Neural cell (in vitro differentiated cells): ENCODE measurements around the gene CHTF8. TPM values are rescaled to one million over a fixed set of nuclear protein-coding genes. Genes with fewer than 3 reads are reported as not detected.

Experiments
- H2AFZ ChIP-seq: fragments of 200-600, 300-800 bp; sonication (generic), shearing (Covaris generic); 2 replicates; pipeline ENCODE4 v1.6.0; 2014; ENCODE audit warnings: low read depth, mild to moderate bottlenecking, antibody characterized with exemption, low read length, moderate library complexity
- H3F3A ChIP-seq: fragments of 200-600 bp; shearing (Covaris generic); 2 replicates; pipeline ENCODE4 v1.6.1; 2016; ENCODE audit warnings: mild to moderate bottlenecking, moderate library complexity, mixed read lengths, antibody characterized with exemption, low read length; ENCODE audit not compliant: insufficient read depth, poor library complexity, severe bottlenecking
- H3K27ac ChIP-seq: fragments of 200-600, 300-800 bp; sonication (generic), shearing (Covaris generic); 2 replicates; pipeline ENCODE4 v1.5.1; 2014; ENCODE audit warnings: mild to moderate bottlenecking, low read length, moderate library complexity
- H3K27me3 ChIP-seq: fragments of 300-800, 200-600 bp; sonication (generic), shearing (Covaris generic); 2 replicates; pipeline ENCODE4 v1.6.0; 2014; ENCODE audit warnings: mild to moderate bottlenecking, low read depth, low read length, moderate library complexity; ENCODE audit not compliant: insufficient read depth
- H3K36me3 ChIP-seq: fragments of 300-800, 200-600 bp; sonication (generic), shearing (Covaris generic); 2 replicates; pipeline ENCODE4 v1.5.1; 2014; ENCODE audit warnings: mild to moderate bottlenecking, antibody characterized with exemption, low read length, moderate library complexity; ENCODE audit not compliant: insufficient read depth
- H3K4me2 ChIP-seq: fragments of 300-800, 200-600 bp; sonication (generic), shearing (Covaris generic); 2 replicates; pipeline ENCODE4 v1.6.0; 2014; ENCODE audit warnings: mild to moderate bottlenecking, low read length
- H3K4me3 ChIP-seq: fragments of 300-800, 200-600 bp; sonication (generic), shearing (Covaris generic); 2 replicates; pipeline ENCODE4 v1.5.1; 2014; ENCODE audit warnings: mild to moderate bottlenecking, low read length, moderate library complexity
- H3K79me2 ChIP-seq: fragments of 200-600 bp; shearing (Covaris generic); replicated peaks from 2 replicates; pipeline ENCODE4 v1.6.0; 2014; ENCODE audit warnings: mild to moderate bottlenecking, low read length, moderate library complexity; ENCODE audit not compliant: insufficient read depth
- H3K9ac ChIP-seq: fragments of 300-800, 200-600 bp; sonication (generic), shearing (Covaris generic); 2 replicates; pipeline ENCODE4 v1.6.1; 2016; ENCODE audit warnings: mild to moderate bottlenecking, low read length, mixed read lengths
- H3K9me2 ChIP-seq: fragments of 200-600 bp; shearing (Covaris generic); 2 replicates; pipeline ENCODE4 v1.6.1; 2016; ENCODE audit warnings: mild to moderate bottlenecking, low read length, mixed read lengths; ENCODE audit not compliant: insufficient read depth
- H3K9me3 ChIP-seq: fragments of 200-600, 300-800 bp; sonication (generic), shearing (Covaris generic); 2 replicates; pipeline ENCODE4 v1.6.1; 2016; ENCODE audit warnings: mild to moderate bottlenecking, mixed run types, low read length, moderate library complexity, mixed read lengths
- H4K20me1 ChIP-seq: fragments of 200-600 bp; shearing (Covaris generic); 2 replicates; pipeline ENCODE4 v1.6.1; 2016; ENCODE audit warnings: mild to moderate bottlenecking, mixed run types; ENCODE audit not compliant: insufficient read depth
- EP300 ChIP-seq: fragments of 450-650 bp; conservative IDR thresholded peaks from 2 replicates; pipeline ENCODE4 v1.6.1; 2014; ENCODE audit warnings: antibody characterized with exemption, mild to moderate bottlenecking, moderate library complexity; ENCODE audit not compliant: poor library complexity, severe bottlenecking
- EZH2 ChIP-seq: fragments of 200-600, 300-800 bp; shearing (Covaris generic), sonication (generic); IDR thresholded peaks from 2 replicates; pipeline ENCODE4 v1.6.1; 2014; ENCODE audit warnings: antibody characterized with exemption, low read length, borderline replicate concordance, mild to moderate bottlenecking; ENCODE audit not compliant: insufficient read depth, poor library complexity, severe bottlenecking
- MXI1 ChIP-seq: fragments of 450-650 bp; conservative IDR thresholded peaks from 2 replicates; pipeline ENCODE4 v1.6.1; 2014; ENCODE audit warnings: antibody characterized with exemption, mild to moderate bottlenecking; ENCODE audit not compliant: poor library complexity, severe bottlenecking
- POLR2AphosphoS5 ChIP-seq: IDR thresholded peaks from 2 replicates; pipeline ENCODE4 v1.6.1; 2012
- RAD21 ChIP-seq: fragments of 450-650 bp; conservative IDR thresholded peaks from 2 replicates; pipeline ENCODE4 v1.6.1; 2014; ENCODE audit warnings: antibody characterized with exemption, mild to moderate bottlenecking, moderate library complexity
- SMC3 ChIP-seq: fragments of 450-650 bp; conservative IDR thresholded peaks from 2 replicates; pipeline ENCODE4 v1.6.1; 2014; ENCODE audit warnings: antibody characterized with exemption, mild to moderate bottlenecking, moderate library complexity; ENCODE audit not compliant: poor library complexity
- TAF1 ChIP-seq: IDR thresholded peaks from 2 replicates; pipeline ENCODE4 v1.6.1; 2012; ENCODE audit warnings: low read depth
- polyA plus RNA-seq: library from polyadenylated mRNA; depleted of rRNA; stranded (reverse); fragments of >200 nt; gene quantifications from 2 replicates; pipeline ENCODE4 v1.2.3, GENCODE V29; 2014
- TF ChIP-seq, protein P1 (sequence below): fragments of 450-650 bp; IDR thresholded peaks from 2 replicates; pipeline ENCODE4 v1.5.1; 2014; ENCODE audit warnings: antibody characterized with exemption, mild to moderate bottlenecking, moderate library complexity; ENCODE audit not compliant: poor library complexity, severe bottlenecking
- TF ChIP-seq, protein P2 (sequence below): IDR thresholded peaks from 2 replicates; pipeline ENCODE4 v1.6.1; 2012; ENCODE audit warnings: borderline replicate concordance

The CHTF8 gene
- polyA plus RNA-seq, 1 donor from 2014 or later = 109 TPM

GRCh38 chr16:69166221-69166833 is 33.9 kb upstream of the CHTF8 start:
- no peaks in the 10 kb centered on the region for H3K9me2 ChIP-seq
- peaks cover 13% of the 10 kb centered on the region for H3K36me3 ChIP-seq
- no peak overlapping the region for H2AFZ ChIP-seq
- H3K27ac ChIP-seq = no peak overlapping the region
- H3K79me2 ChIP-seq = no peaks in the 10 kb centered on the region
- H3K27me3 ChIP-seq = no peaks in the 10 kb centered on the region
- H3K4me2 ChIP-seq = no peak overlapping the region
- H3K9me3 ChIP-seq = no peaks in the 10 kb centered on the region
- no peak overlapping the region for H3K4me3 ChIP-seq
- TF ChIP-seq POLR2AphosphoS5 (no peak), SMC3 (no peak), EZH2 (no peak)
- H4K20me1 ChIP-seq = no peaks in the 10 kb centered on the region
- H3F3A ChIP-seq = no peaks in the 10 kb centered on the region
- H3K9ac ChIP-seq = no peak overlapping the region

- Histone ChIP-seq H3F3A (no peaks in the 10 kb centered on the region), H2AFZ (no peak overlapping the region), H3K4me2 (no peak overlapping the region), H4K20me1 (no peaks in the 10 kb centered on the region), H3K9me2 (no peaks in the 10 kb centered on the region), H3K79me2 (no peaks in the 10 kb centered on the region), H3K36me3 (peaks cover 13% of the 10 kb centered on the region), H3K9ac (no peak overlapping the region), H3K4me3 (no peak overlapping the region), H3K27ac (no peak overlapping the region), H3K9me3 (no peaks in the 10 kb centered on the region), H3K27me3 (no peaks in the 10 kb centered on the region)
- no peak for TF ChIP-seq TAF1
- no peak for TF ChIP-seq SMC3
- TF ChIP-seq, protein P1, sequence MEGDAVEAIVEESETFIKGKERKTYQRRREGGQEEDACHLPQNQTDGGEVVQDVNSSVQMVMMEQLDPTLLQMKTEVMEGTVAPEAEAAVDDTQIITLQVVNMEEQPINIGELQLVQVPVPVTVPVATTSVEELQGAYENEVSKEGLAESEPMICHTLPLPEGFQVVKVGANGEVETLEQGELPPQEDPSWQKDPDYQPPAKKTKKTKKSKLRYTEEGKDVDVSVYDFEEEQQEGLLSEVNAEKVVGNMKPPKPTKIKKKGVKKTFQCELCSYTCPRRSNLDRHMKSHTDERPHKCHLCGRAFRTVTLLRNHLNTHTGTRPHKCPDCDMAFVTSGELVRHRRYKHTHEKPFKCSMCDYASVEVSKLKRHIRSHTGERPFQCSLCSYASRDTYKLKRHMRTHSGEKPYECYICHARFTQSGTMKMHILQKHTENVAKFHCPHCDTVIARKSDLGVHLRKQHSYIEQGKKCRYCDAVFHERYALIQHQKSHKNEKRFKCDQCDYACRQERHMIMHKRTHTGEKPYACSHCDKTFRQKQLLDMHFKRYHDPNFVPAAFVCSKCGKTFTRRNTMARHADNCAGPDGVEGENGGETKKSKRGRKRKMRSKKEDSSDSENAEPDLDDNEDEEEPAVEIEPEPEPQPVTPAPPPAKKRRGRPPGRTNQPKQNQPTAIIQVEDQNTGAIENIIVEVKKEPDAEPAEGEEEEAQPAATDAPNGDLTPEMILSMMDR = no peak
- no peak for TF ChIP-seq EP300
- TF ChIP-seq RAD21 = no peak
- no peak for TF ChIP-seq EZH2
- TF ChIP-seq, protein P2, sequence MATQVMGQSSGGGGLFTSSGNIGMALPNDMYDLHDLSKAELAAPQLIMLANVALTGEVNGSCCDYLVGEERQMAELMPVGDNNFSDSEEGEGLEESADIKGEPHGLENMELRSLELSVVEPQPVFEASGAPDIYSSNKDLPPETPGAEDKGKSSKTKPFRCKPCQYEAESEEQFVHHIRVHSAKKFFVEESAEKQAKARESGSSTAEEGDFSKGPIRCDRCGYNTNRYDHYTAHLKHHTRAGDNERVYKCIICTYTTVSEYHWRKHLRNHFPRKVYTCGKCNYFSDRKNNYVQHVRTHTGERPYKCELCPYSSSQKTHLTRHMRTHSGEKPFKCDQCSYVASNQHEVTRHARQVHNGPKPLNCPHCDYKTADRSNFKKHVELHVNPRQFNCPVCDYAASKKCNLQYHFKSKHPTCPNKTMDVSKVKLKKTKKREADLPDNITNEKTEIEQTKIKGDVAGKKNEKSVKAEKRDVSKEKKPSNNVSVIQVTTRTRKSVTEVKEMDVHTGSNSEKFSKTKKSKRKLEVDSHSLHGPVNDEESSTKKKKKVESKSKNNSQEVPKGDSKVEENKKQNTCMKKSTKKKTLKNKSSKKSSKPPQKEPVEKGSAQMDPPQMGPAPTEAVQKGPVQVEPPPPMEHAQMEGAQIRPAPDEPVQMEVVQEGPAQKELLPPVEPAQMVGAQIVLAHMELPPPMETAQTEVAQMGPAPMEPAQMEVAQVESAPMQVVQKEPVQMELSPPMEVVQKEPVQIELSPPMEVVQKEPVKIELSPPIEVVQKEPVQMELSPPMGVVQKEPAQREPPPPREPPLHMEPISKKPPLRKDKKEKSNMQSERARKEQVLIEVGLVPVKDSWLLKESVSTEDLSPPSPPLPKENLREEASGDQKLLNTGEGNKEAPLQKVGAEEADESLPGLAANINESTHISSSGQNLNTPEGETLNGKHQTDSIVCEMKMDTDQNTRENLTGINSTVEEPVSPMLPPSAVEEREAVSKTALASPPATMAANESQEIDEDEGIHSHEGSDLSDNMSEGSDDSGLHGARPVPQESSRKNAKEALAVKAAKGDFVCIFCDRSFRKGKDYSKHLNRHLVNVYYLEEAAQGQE = no peak
- no peak for TF ChIP-seq POLR2AphosphoS5
- no peak for TF ChIP-seq MXI1
Measured at GRCh38 chr16:69165584-69165983, 33.2 kb upstream of the CHTF8 start.
